ENCODE data around the gene BLOC1S3. TPM values are rescaled to one million over a fixed set of nuclear protein-coding genes. Genes with fewer than 3 reads are reported as not detected.

The BLOC1S3 gene, protein sequence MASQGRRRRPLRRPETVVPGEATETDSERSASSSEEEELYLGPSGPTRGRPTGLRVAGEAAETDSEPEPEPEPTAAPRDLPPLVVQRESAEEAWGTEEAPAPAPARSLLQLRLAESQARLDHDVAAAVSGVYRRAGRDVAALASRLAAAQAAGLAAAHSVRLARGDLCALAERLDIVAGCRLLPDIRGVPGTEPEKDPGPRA
- 10 to 100 TPM; 13.7 to 24.9 (median 15.4) TPM for total RNA-seq
- 10 to 100 TPM in 1 of 2 donors, 1 to 10 TPM in 1; 6.9 to 17.4 TPM for polyA plus RNA-seq
- total RNA-seq, result 7.8 reads per million, percentile 31 among the genes with 10 or more reads in this experiment

DNA sequence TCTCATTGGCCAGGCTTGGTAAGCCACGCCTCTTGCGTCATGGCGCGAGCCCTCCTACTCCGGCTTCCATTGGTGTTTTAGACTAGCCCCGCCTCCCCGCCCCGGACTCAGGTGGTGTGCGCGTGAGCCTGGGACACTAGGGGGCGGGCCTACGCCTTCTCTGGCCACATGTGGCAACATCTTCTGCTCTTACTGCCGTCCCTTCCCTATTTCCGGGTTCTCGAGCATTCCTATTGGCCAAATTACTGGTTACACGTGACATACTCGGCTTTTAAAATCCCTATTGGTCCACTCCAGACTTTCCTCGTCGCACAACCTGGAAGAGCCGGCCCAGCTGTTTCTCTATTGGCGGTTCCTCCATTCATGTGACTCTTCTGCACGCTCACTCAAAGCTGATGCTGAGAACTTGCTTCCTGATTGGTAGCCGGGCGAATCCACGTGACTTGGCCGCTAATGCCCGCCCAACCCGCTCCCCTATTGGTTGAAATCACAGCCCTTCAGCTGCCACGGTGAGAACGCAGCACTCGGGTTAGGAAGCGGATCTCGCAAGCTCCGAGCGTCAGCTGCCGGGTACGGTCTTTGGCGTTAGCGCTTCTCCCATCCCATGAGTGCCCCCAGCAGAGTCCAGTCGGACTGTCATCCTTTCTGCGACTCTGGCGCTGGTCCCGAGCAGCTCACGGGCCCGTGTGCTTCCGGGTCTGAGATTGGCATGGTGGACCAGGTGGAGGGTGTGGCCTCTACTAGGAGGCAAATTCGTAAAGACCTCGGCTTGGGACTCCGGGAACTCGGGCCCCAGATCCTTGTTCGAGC lies at the start of gene BLOC1S3:
TSS of gene BLOC1S3 (plus strand) at position 523 of the 810 bp plus-strand sequence. CDS start 513 bp downstream, outside the sequence.
- POLR2A ChIA-PET, result interaction anchor here (0.6 to 3.5 kb wide), 21 partner anchors 9 to 1061 kb away, joined by 3 to 36 read pairs (median 4); partner anchors contain the start of genes CLASRP, GEMIN7, NKPD1 and PPP1R37
- ATAC-seq (peak; percentile 93), DNase-seq (peak; percentile 97 to 100 (median 100))
- peak within 1 kb of the TSS; percentile 88 for H3K4me3 ChIP-seq (ENCODE audit: low read length)
- peaks cover 0 to 2% (median 0%) of the 10 kb centered on the region in 11 donors for H3K9me3 Mint-ChIP-seq
- H3K9me3 ChIP-seq (ENCODE audit: control insufficient read depth in 2 of 3, low read length in 3 of 3), result no peaks in the 10 kb centered on the region
- peaks cover 23 to 34% of the 10 kb centered on the region in 2 donors for H3K4me1 ChIP-seq (ENCODE audit: control insufficient read depth in 2 of 2, insufficient read depth in 2 of 2, low read length in 2 of 2)
- H3K27me3 ChIP-seq (ENCODE audit: control insufficient read depth in 2 of 2, insufficient read depth in 2 of 2, low read length in 2 of 2), result no peaks in the 10 kb centered on the region
- H3K27ac ChIP-seq (ENCODE audit: low read depth, low read length), result peak within 1 kb of the TSS; percentile 83
- peak within 1 kb of the TSS; percentile 88 to 98 (median 94) for H3K27ac Mint-ChIP-seq
- intact Hi-C loops (cut with micrococcal nuclease), result loop anchor here (1.0 to 10.0 kb wide), 23 partner anchors 25 to 709 kb away; partner anchors contain the start of genes CLPTM1 (in 2 of the 2), GEMIN7 (in 2 of the 2), MARK4 (in 2 of the 2) and OPA3 (in 2 of the 2)
- no peaks in the 10 kb centered on the region for H3K27me3 Mint-ChIP-seq
- H3K36me3 Mint-ChIP-seq, result peaks cover 0 to 13% (median 7%) of the 10 kb centered on the region in 5 donors
- H3K4me3 Mint-ChIP-seq, result peak within 1 kb of the TSS; percentile 87 to 99 (median 96)
- peaks cover 9 to 63% (median 49%) of the 10 kb centered on the region in 7 donors for H3K4me1 Mint-ChIP-seq
- CTCF ChIA-PET, result interaction anchor here (0.6 to 1.7 kb wide), 6 partner anchors 9 to 264 kb away, joined by 3 to 11 read pairs (median 4); partner anchors contain the start of gene PPP1R37
- peaks cover 0 to 10% (median 4%) of the 10 kb centered on the region in 3 experiments for H3K36me3 ChIP-seq (ENCODE audit: control insufficient read depth in 2 of 3, insufficient read depth in 3 of 3, low read length in 3 of 3)

- no peaks in the 10 kb centered on the region for H3K36me3 Mint-ChIP-seq
- intact Hi-C loops (cut with micrococcal nuclease), result loop anchor here in 1 of 2 donors (5.0 kb wide), 1 partner anchor 37 kb away; the partner anchor contains the start of gene PPP1R37
- ATAC-seq (no peak), DNase-seq (no peak)
- CTCF ChIA-PET, result no interaction called here
- no peak overlapping the region for H3K27ac Mint-ChIP-seq
- no peaks in the 10 kb centered on the region for H3K27me3 ChIP-seq (ENCODE audit: control insufficient read depth in 2 of 2, insufficient read depth in 2 of 2, low read length in 2 of 2)
- H3K4me3 Mint-ChIP-seq, result no peak overlapping the region
- POLR2A ChIA-PET, result no interaction called here
- peaks cover 0 to 7% (median 0%) of the 10 kb centered on the region in 3 experiments for H3K36me3 ChIP-seq (ENCODE audit: control insufficient read depth in 2 of 3, insufficient read depth in 3 of 3, low read length in 3 of 3)
- peaks cover 0 to 4% of the 10 kb centered on the region in 2 donors for H3K4me1 ChIP-seq (ENCODE audit: control insufficient read depth in 2 of 2, insufficient read depth in 2 of 2, low read length in 2 of 2)
- H3K27ac ChIP-seq (ENCODE audit: low read depth, low read length), result no peak overlapping the region
- H3K9me3 Mint-ChIP-seq, result no peaks in the 10 kb centered on the region
- H3K4me1 Mint-ChIP-seq, result peaks cover 5 to 24% (median 10%) of the 10 kb centered on the region in 7 donors
- no peaks in the 10 kb centered on the region for H3K27me3 Mint-ChIP-seq
- H3K4me3 ChIP-seq (ENCODE audit: low read length), result no peak overlapping the region
- H3K9me3 ChIP-seq (ENCODE audit: control insufficient read depth in 2 of 3, low read length in 3 of 3), result no peaks in the 10 kb centered on the region
Observed at GRCh38 chr19:45128806-45129205, 49.8 kb upstream of the BLOC1S3 start.

DNA sequence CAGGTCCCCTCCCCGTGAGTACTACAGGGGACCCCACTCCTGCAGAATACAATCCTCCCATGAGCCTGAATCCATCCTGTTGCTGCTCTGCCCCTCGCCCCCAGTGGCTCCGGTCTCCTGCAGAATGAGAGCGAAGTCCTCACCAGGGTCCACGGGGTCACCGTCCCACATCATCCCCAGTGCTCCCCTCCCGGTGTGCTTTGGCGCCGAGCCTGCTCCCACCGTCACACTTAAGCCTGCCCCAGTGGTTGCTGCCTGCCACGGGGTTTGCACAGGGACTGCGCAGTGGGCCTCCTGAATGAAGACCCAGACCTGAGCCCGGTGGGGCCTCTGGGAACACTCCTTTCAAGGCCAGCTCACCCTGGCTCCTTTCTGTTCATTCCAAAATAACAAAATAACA lies 48.3 kb upstream of the BLOC1S3 start:
- ChIA-PET POLR2A (no interaction called here), CTCF (no interaction called here)
- Mint-ChIP-seq H3K27me3 (no peaks in the 10 kb centered on the region), H3K4me3 (no peak overlapping the region), H3K27ac (no peak overlapping the region), H3K9me3 (no peaks in the 10 kb centered on the region), H3K36me3 (no peaks in the 10 kb centered on the region), H3K4me1 (peaks cover 5 to 17% (median 9%) of the 10 kb centered on the region in 7 donors)
- intact Hi-C loops (cut with micrococcal nuclease), result no loop called here
- DNase-seq, result no peak
- Histone ChIP-seq H3K27ac (ENCODE audit: low read depth, low read length) (no peak overlapping the region), H3K4me3 (ENCODE audit: low read length) (no peak overlapping the region), H3K4me1 (ENCODE audit: control insufficient read depth in 2 of 2, insufficient read depth in 2 of 2, low read length in 2 of 2) (peaks cover 0 to 4% of the 10 kb centered on the region in 2 donors), H3K9me3 (ENCODE audit: control insufficient read depth in 2 of 3, low read length in 3 of 3) (no peaks in the 10 kb centered on the region), H3K36me3 (ENCODE audit: control insufficient read depth in 2 of 3, insufficient read depth in 3 of 3, low read length in 3 of 3) (peaks cover 0 to 7% (median 0%) of the 10 kb centered on the region in 3 experiments), H3K27me3 (ENCODE audit: control insufficient read depth in 2 of 2, insufficient read depth in 2 of 2, low read length in 2 of 2) (no peaks in the 10 kb centered on the region)
- ATAC-seq, result no peak

DNA sequence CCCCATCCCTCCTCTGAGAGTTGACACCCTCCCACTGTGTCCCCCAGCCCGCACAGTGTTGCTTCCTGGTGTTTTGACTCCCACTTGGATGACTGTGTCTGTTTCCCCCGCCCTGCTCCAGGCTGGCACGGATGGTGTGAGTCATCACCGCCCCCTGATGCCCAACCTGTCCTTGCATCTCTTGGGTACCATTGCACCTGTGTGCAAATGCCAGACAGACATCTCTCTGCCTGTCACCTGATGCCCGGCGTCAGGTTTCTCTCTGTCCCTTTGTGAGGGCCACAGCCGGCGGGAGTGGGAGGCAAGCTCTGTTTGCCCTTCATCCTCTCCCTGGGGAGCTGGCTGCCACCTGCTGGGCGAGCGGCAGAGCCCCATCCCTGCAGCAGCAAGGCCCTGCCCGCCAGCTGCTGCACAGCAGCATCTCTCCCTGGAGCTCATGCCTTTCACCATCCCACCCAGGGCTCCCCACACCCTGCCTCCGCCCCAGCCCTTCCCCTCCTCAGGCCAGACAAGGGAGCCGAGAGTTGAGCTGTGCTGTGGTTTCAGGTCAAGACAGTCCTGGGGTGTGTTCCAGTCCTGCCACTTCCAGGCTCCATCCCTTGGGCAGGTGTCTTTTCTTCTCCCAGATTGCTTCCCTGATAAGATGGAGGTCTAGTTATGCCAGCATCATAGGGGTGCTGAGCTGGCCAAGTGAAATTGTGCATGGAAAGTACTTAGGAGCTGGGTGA lies 47.5 kb upstream of the BLOC1S3 start:
- no peaks in the 10 kb centered on the region for H3K27me3 Mint-ChIP-seq
- peaks cover 0 to 7% (median 0%) of the 10 kb centered on the region in 3 experiments for H3K36me3 ChIP-seq (ENCODE audit: control insufficient read depth in 2 of 3, insufficient read depth in 3 of 3, low read length in 3 of 3)
- peak overlapping the region in 1 of 9 donors; percentile 67 for H3K27ac Mint-ChIP-seq
- no peaks in the 10 kb centered on the region for H3K27me3 ChIP-seq (ENCODE audit: control insufficient read depth in 2 of 2, insufficient read depth in 2 of 2, low read length in 2 of 2)
- H3K9me3 ChIP-seq (ENCODE audit: control insufficient read depth in 2 of 3, low read length in 3 of 3), result no peaks in the 10 kb centered on the region
- no peaks in the 10 kb centered on the region for H3K36me3 Mint-ChIP-seq
- CTCF ChIA-PET, result interaction anchor here (0.5 kb wide), 1 partner anchor 23 kb away, joined by 3 read pairs; no protein-coding TSS in a partner anchor
- no peaks in the 10 kb centered on the region for H3K9me3 Mint-ChIP-seq
- H3K4me1 Mint-ChIP-seq, result peaks cover 5 to 10% (median 9%) of the 10 kb centered on the region in 7 donors
- peaks cover 0 to 3% of the 10 kb centered on the region in 2 donors for H3K4me1 ChIP-seq (ENCODE audit: control insufficient read depth in 2 of 2, insufficient read depth in 2 of 2, low read length in 2 of 2)
- no peak overlapping the region for H3K27ac ChIP-seq (ENCODE audit: low read depth, low read length)
- DNase-seq (no peak), ATAC-seq (peak; percentile 22)
- H3K4me3 Mint-ChIP-seq, result no peak overlapping the region
- POLR2A ChIA-PET, result interaction anchor here (0.9 kb wide), 1 partner anchor 40 kb away, joined by 3 read pairs; no protein-coding TSS in a partner anchor
- intact Hi-C loops (cut with micrococcal nuclease), result no loop called here
- no peak overlapping the region for H3K4me3 ChIP-seq (ENCODE audit: low read length)

- Histone ChIP-seq H3K4me1 (ENCODE audit: control insufficient read depth in 2 of 2, insufficient read depth in 2 of 2, low read length in 2 of 2) (no peaks in the 10 kb centered on the region), H3K27me3 (ENCODE audit: control insufficient read depth in 2 of 2, insufficient read depth in 2 of 2, low read length in 2 of 2) (no peaks in the 10 kb centered on the region), H3K36me3 (ENCODE audit: control insufficient read depth in 2 of 3, insufficient read depth in 3 of 3, low read length in 3 of 3) (peaks cover 0 to 5% (median 0%) of the 10 kb centered on the region in 3 experiments), H3K27ac (ENCODE audit: low read depth, low read length) (no peak overlapping the region), H3K9me3 (ENCODE audit: control insufficient read depth in 2 of 3, low read length in 3 of 3) (no peaks in the 10 kb centered on the region), H3K4me3 (ENCODE audit: low read length) (no peak overlapping the region)
- Mint-ChIP-seq H3K4me3 (no peak overlapping the region), H3K9me3 (no peaks in the 10 kb centered on the region), H3K27me3 (no peaks in the 10 kb centered on the region), H3K4me1 (peaks cover 0 to 16% (median 8%) of the 10 kb centered on the region in 7 donors), H3K27ac (no peak overlapping the region), H3K36me3 (peaks cover 0 to 4% (median 0%) of the 10 kb centered on the region in 5 donors)
- DNase-seq (no peak), ATAC-seq (no peak)
- intact Hi-C loops (cut with micrococcal nuclease), result no loop called here
- POLR2A ChIA-PET, result no interaction called here
- CTCF ChIA-PET, result no interaction called here
Observed at GRCh38 chr19:45133661-45134060, 44.9 kb upstream of the BLOC1S3 start.
